Measurements from ENCODE around the gene WDR91. TPM values are rescaled to one million over a fixed set of nuclear protein-coding genes. Genes with fewer than 3 reads are reported as not detected.

The WDR91 gene
- polyA plus RNA-seq, 5 donors, result 44.7 to 70.5 (median 49.9) TPM

GRCh38 chr7:135162382-135163001 lies 48.8 kb downstream of the WDR91 start:
- DNase-seq, result no peak

GRCh38 chr7:135161669-135162068 lies 49.7 kb downstream of the WDR91 start:
- no peak for DNase-seq

- DNase-seq, result no peak
Measured at GRCh38 chr7:135160858-135161653, 50.3 kb downstream of the WDR91 start.

GRCh38 chr7:135160098-135160857 lies 51.0 kb downstream of the WDR91 start:
- no peak for DNase-seq

GRCh38 chr7:135159359-135160085 lies 51.8 kb downstream of the WDR91 start:
- DNase-seq, result no peak

- no peak for DNase-seq
Measured at GRCh38 chr7:135158874-135159273, 52.5 kb downstream of the WDR91 start.

GRCh38 chr7:135158141-135158655 lies 53.1 kb downstream of the WDR91 start:
- DNase-seq, result no peak

GRCh38 chr7:135156290-135156689 lies 55.0 kb downstream of the WDR91 start:
- no peak for DNase-seq

- no peak for DNase-seq
Measured at GRCh38 chr7:135154734-135155133, 56.6 kb downstream of the WDR91 start.

GRCh38 chr7:135152442-135152841 lies 58.9 kb downstream of the WDR91 start:
- DNase-seq, result no peak

- DNase-seq, result no peak
Measured at GRCh38 chr7:135151533-135151932, 59.8 kb downstream of the WDR91 start.

GRCh38 chr7:135151132-135151531 lies 60.2 kb downstream of the WDR91 start:
- no peak for DNase-seq

GRCh38 chr7:135150072-135150782 lies 61.1 kb downstream of the WDR91 start:
- no peak for DNase-seq

GRCh38 chr7:135147899-135148721 lies 63.2 kb downstream of the WDR91 start, which contains the start of gene TMEM140:
TSS of gene TMEM140 (plus strand) at chr7:135148072. CDS start at chr7:135164442, 16,370 bp downstream.
- DNase-seq, result peak in 1 of 2 donors; percentile 42

GRCh38 chr7:135147341-135147898 lies 63.9 kb downstream of the WDR91 start:
- DNase-seq, result peak in 1 of 2 donors; percentile 46

GRCh38 chr7:135143885-135144668 lies 67.2 kb downstream of the WDR91 start:
- no peak for DNase-seq

All from right lung (tissue), 5 donors.